Measurements from ENCODE around the gene METTL4. TPM values are rescaled to one million over a fixed set of nuclear protein-coding genes. Genes with fewer than 3 reads are reported as not detected.

The METTL4 gene
- total RNA-seq, 4 donors from 2014 or later: 2.2 to 14.0 (median 5.4) TPM

DNA sequence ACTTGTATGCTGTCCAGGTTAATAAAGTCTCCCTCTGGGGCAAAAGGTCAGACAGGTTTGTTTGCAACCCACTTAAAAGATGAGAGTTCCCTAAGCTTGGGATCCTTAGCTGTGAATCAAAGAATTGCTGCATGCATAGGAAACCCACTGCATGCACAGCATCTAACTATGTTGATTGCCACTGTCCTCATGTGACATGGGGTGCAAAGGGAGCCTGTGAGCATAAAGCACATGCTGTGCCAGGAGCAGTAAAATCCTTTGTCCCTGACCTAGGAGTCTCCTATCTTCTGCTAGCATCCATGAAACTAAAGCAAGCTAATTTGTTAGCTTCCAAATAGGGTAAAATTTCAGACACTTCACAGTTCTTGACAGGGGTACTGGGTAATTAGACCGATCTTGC, 13.8 kb downstream of the METTL4 start:
- in situ Hi-C loops (cut with MboI; ENCODE audit: low pct_ligation_motif_present in 1 of 4, low pct_unique_long_range_greater_than_20kb in 1 of 4, low sequenced_read_pairs in 3 of 4): loop anchor here in 1 of 4 donors (25.0 kb wide), 1 partner anchor 1695 kb away; no protein-coding TSS in a partner anchor
- WGBS, 2 donors (ENCODE audit: low coverage in 1 of 2): 50% methylated on average over 1 of the region's 1 CpG; no CpG with 5 or more reads in 1 of the 2 donors

DNA sequence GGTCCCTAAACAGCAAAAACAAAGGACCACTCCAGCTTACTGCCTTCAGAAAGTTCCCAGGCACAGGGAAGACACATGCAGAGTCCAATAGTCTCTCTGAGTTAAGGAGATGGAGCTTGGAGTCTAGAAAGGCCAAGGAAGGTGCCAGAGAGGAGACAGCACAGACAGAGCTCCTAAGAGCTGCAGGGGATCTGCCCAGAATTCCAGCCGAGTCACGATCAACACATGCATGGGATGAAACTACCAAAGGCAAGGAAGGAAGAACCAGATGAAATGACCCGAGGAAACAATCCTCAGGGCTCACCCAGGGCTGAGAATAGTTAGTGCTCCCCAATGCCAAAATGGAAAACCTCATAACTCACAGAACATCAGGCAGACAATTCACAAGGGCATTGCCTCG, 15.4 kb downstream of the METTL4 start:
- in situ Hi-C loops (cut with MboI; ENCODE audit: low pct_ligation_motif_present in 1 of 4, low pct_unique_long_range_greater_than_20kb in 1 of 4, low sequenced_read_pairs in 3 of 4): loop anchor here in 1 of 4 donors (25.0 kb wide), 1 partner anchor 1694 kb away; no protein-coding TSS in a partner anchor

More for the DNA sequence above, 13.8 kb downstream of the METTL4 start:
- DNase-seq: no peak
- no peaks in the 10 kb centered on the region for H3K9me3 ChIP-seq
- TF ChIP-seq POLR2AphosphoS5 (IDR thresholded peaks at IDR 0.05) (no peak), EP300 (IDR thresholded peaks at IDR 0.05; ENCODE audit: low read depth) (no peak), CTCF (IDR thresholded peaks at IDR 0.05) (no peak), POLR2A (IDR thresholded peaks at IDR 0.05) (no peak)
- intact Hi-C loops (cut with DNase I; ENCODE audit: low total_unique reads): no loop called here
- H3K27ac ChIP-seq: no peak overlapping the region
- no peaks in the 10 kb centered on the region for H3K27me3 ChIP-seq
- no peaks in the 10 kb centered on the region for H3K4me1 ChIP-seq
- peaks cover 0 to 5% (median 0%) of the 10 kb centered on the region in 4 donors for H3K36me3 ChIP-seq
- H3K4me3 ChIP-seq: no peak overlapping the region

GRCh38 chr18:2554696-2555095, 16.6 kb downstream of the METTL4 start:
- H3K4me1 ChIP-seq: no peaks in the 10 kb centered on the region
- H3K4me3 ChIP-seq: no peak overlapping the region
- H3K27ac ChIP-seq: no peak overlapping the region
- intact Hi-C loops (cut with DNase I; ENCODE audit: low total_unique reads): no loop called here
- TF ChIP-seq CTCF (IDR thresholded peaks at IDR 0.05) (no peak), POLR2A (IDR thresholded peaks at IDR 0.05) (no peak), EP300 (IDR thresholded peaks at IDR 0.05; ENCODE audit: low read depth) (no peak), POLR2AphosphoS5 (IDR thresholded peaks at IDR 0.05) (no peak)
- no peaks in the 10 kb centered on the region for H3K9me3 ChIP-seq
- no peaks in the 10 kb centered on the region for H3K36me3 ChIP-seq
- in situ Hi-C loops (cut with MboI; ENCODE audit: low pct_ligation_motif_present in 1 of 4, low pct_unique_long_range_greater_than_20kb in 1 of 4, low sequenced_read_pairs in 3 of 4): loop anchor here in 1 of 4 donors (25.0 kb wide), 1 partner anchor 1692 kb away; no protein-coding TSS in a partner anchor
- no peak for DNase-seq
- no peaks in the 10 kb centered on the region for H3K27me3 ChIP-seq
- WGBS, 2 donors (ENCODE audit: low coverage in 1 of 2): 81 to 87% methylated on average over 3 to 4 of the region's 4 CpGs

More for the DNA sequence above, 15.4 kb downstream of the METTL4 start:
- Histone ChIP-seq H3K36me3 (no peaks in the 10 kb centered on the region), H3K9me3 (no peaks in the 10 kb centered on the region), H3K27ac (no peak overlapping the region), H3K4me1 (no peaks in the 10 kb centered on the region), H3K4me3 (no peak overlapping the region), H3K27me3 (no peaks in the 10 kb centered on the region)
- DNase-seq: no peak
- 83 to 90% methylated on average over 3 to 4 of the region's 4 CpGs for WGBS, 2 donors (ENCODE audit: low coverage in 1 of 2)
- TF ChIP-seq CTCF (IDR thresholded peaks at IDR 0.05) (no peak), EP300 (IDR thresholded peaks at IDR 0.05; ENCODE audit: low read depth) (no peak), POLR2AphosphoS5 (IDR thresholded peaks at IDR 0.05) (no peak), POLR2A (IDR thresholded peaks at IDR 0.05) (no peak)
- intact Hi-C loops (cut with DNase I; ENCODE audit: low total_unique reads): no loop called here

- no peaks in the 10 kb centered on the region for H3K4me1 ChIP-seq
- intact Hi-C loops (cut with DNase I; ENCODE audit: low total_unique reads) (no loop called here), in situ Hi-C loops (cut with MboI; ENCODE audit: low pct_ligation_motif_present in 1 of 4, low pct_unique_long_range_greater_than_20kb in 1 of 4, low sequenced_read_pairs in 3 of 4) (loop anchor here in 1 of 4 donors (25.0 kb wide), 1 partner anchor 1689 kb away; no protein-coding TSS in a partner anchor)
- no peak for DNase-seq
- WGBS, 2 donors (ENCODE audit: low coverage in 1 of 2): 84 to 89% methylated on average over 3 of the region's 3 CpGs
- H3K36me3 ChIP-seq: no peaks in the 10 kb centered on the region
- no peaks in the 10 kb centered on the region for H3K9me3 ChIP-seq
- H3K4me3 ChIP-seq: no peak overlapping the region
- no peak overlapping the region for H3K27ac ChIP-seq
- no peak for TF ChIP-seq POLR2AphosphoS5 (IDR thresholded peaks at IDR 0.05)
- no peak for TF ChIP-seq CTCF (IDR thresholded peaks at IDR 0.05)
- no peak for TF ChIP-seq EP300 (IDR thresholded peaks at IDR 0.05; ENCODE audit: low read depth)
- TF ChIP-seq POLR2A (IDR thresholded peaks at IDR 0.05): no peak
- H3K27me3 ChIP-seq: no peaks in the 10 kb centered on the region
Observed at GRCh38 chr18:2551425-2551824, 19.9 kb downstream of the METTL4 start.

Data from transverse colon (tissue), 4 donors.